ENCODE results near the gene CYB5R4.
"Not testable (repeated sequence)": the region's sequence is repeated elsewhere in the genome, so short reads cannot be mapped to it uniquely, and the experiment has no call there.

DNA sequence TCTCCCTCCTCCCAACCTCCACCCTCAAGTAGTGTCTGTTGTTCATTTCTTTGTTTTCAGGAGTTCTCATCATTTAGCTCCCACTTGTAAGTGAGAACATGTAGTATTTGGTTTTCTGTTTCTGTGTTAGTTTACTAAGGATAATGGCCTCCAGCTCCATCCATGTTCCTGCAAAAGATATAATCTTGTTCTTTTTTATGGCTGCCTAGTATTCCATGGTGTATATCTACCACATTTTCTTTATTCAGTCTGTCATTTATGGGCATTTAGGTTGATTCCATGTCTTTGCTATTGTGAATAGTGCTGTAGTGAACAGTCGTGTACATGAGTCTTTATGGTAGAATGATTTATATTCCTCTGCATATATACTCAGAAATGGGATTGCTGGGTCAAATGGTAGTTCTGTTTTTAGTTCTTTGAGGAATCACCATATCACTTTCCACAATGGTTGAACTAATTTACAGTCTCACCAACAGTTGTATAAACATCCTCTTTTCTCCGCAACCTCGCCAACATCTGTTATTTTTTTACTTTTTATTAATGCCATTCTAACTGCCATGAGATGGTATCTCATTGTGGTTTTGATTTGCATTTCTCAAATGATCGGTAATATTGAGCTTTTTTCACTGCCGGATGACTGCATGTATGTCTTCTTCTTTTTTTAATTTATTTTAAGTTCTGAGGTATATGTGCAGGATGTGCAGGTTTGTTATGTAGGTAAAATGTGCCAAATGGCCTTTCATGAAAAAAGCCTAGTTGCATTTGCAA is 48.3 kb downstream of the CYB5R4 start:
- TF ChIP-seq, protein P1, sequence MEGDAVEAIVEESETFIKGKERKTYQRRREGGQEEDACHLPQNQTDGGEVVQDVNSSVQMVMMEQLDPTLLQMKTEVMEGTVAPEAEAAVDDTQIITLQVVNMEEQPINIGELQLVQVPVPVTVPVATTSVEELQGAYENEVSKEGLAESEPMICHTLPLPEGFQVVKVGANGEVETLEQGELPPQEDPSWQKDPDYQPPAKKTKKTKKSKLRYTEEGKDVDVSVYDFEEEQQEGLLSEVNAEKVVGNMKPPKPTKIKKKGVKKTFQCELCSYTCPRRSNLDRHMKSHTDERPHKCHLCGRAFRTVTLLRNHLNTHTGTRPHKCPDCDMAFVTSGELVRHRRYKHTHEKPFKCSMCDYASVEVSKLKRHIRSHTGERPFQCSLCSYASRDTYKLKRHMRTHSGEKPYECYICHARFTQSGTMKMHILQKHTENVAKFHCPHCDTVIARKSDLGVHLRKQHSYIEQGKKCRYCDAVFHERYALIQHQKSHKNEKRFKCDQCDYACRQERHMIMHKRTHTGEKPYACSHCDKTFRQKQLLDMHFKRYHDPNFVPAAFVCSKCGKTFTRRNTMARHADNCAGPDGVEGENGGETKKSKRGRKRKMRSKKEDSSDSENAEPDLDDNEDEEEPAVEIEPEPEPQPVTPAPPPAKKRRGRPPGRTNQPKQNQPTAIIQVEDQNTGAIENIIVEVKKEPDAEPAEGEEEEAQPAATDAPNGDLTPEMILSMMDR (IDR thresholded peaks at IDR 0.05): not testable (repeated sequence)
- TF ChIP-seq POLR2A (IDR thresholded peaks at IDR 0.05): not testable (repeated sequence)

Measured in Peyer's patch (tissue), 4 donors.